Transverse colon (tissue), 4 donors: Measurements from ENCODE around the gene MEF2B.

ENCODE experiments used
- EP300 ChIP-seq: sonication (generic); formaldehyde crosslinking; IDR thresholded peaks from one replicate; pipeline ENCODE4 v1.6.1; 2017; ENCODE audit warnings: antibody characterized with exemption, low read depth
- POLR2A ChIP-seq: fragments of 450-650 bp; IDR thresholded peaks from one replicate; pipeline ENCODE4 v1.6.1; 2016; ENCODE audit warnings: antibody characterized with exemption, mild to moderate bottlenecking, moderate library complexity
- POLR2AphosphoS5 ChIP-seq, 3 donors: sonication (generic); formaldehyde crosslinking; IDR thresholded peaks; one replicate each; pipeline ENCODE4 v1.6.1; 2016; ENCODE audit warnings: antibody characterized with exemption in 3 of 3
- TF ChIP-seq, protein P1 (sequence below), 5 experiments: fragments of 200-600 bp in 3 of 5; fragments of 450-650 bp in 2 of 5; sonication (generic) in 3 of 5; IDR thresholded peaks; 1 replicate in 2 of 5; 2 replicates in 3 of 5; pipeline ENCODE4 v1.5.1; 2016 to 2017; ENCODE audit warnings: antibody characterized with exemption in 5 of 5, inconsistent platforms in 3 of 5, mild to moderate bottlenecking in 2 of 5, moderate library complexity in 1 of 5

- TF ChIP-seq, protein P1, sequence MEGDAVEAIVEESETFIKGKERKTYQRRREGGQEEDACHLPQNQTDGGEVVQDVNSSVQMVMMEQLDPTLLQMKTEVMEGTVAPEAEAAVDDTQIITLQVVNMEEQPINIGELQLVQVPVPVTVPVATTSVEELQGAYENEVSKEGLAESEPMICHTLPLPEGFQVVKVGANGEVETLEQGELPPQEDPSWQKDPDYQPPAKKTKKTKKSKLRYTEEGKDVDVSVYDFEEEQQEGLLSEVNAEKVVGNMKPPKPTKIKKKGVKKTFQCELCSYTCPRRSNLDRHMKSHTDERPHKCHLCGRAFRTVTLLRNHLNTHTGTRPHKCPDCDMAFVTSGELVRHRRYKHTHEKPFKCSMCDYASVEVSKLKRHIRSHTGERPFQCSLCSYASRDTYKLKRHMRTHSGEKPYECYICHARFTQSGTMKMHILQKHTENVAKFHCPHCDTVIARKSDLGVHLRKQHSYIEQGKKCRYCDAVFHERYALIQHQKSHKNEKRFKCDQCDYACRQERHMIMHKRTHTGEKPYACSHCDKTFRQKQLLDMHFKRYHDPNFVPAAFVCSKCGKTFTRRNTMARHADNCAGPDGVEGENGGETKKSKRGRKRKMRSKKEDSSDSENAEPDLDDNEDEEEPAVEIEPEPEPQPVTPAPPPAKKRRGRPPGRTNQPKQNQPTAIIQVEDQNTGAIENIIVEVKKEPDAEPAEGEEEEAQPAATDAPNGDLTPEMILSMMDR (IDR thresholded peaks at IDR 0.05): no peak
- TF ChIP-seq POLR2A (no peak), POLR2AphosphoS5 (IDR thresholded peaks at IDR 0.05) (no peak), EP300 (no peak)
These were observed 31.9 kb upstream of the MEF2B start for GRCh38 chr19:19201697-19202630.
